ENCODE data around the gene JAG2.

DNA sequence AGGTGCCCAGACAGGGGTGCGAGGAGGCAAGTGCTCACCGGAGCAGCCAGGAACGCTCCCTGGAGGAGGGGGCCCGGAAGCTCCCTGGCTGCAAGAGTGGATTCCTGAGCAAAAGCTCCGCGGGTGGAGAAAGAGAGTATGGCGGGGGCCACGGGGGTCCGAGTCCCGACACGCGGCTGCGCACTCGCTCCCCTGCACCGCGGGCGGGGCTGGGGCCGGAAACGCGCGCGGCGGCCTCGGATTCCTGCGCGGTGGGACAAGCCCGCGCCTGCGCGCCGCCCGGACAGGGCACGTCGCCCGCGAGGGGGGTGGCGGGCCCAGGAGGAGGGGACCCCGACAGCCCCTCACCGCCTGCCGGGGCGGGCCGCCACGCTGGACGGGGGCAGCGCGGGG, 75.5 kb downstream of the JAG2 start:
- TF ChIP-seq POLR2AphosphoS5 (IDR thresholded peaks at IDR 0.05; ENCODE audit: borderline replicate concordance, low read depth, low read length), result no peak; the same call in 1 of the 2 replicates
- no peak for TF ChIP-seq EZH2 (IDR thresholded peaks at IDR 0.05)
- no peak for TF ChIP-seq FOXP2 (optimal IDR thresholded peaks at IDR 0.05; ENCODE audit: control extremely low read depth, extremely low read length, insufficient read depth)
